Forelimb muscle (tissue), 1 donor: ENCODE results near the gene CARF. TPM values are rescaled to one million over a fixed set of nuclear protein-coding genes. Genes with fewer than 3 reads are reported as not detected.
"Not testable (repeated sequence)": the region's sequence is repeated elsewhere in the genome, so short reads cannot be mapped to it uniquely, and the experiment has no call there.

Source experiments
- DNase-seq: peaks from one replicate; pipeline ENCODE4 v3.0.0-alpha.2; 2013; ENCODE audit warnings: low read depth
- polyA plus RNA-seq: library from polyadenylated mRNA; unstranded; fragments of 120-200 nt; gene quantifications from one replicate; pipeline ENCODE4 v1.2.1, GENCODE V29; 2013; ENCODE audit not compliant: insufficient read length

The CARF gene
- polyA plus RNA-seq, 1 donor: 9.2 TPM

GRCh38 chr2:202938960-202939359 is 26.9 kb downstream of the CARF start:
- DNase-seq: no peak

DNA sequence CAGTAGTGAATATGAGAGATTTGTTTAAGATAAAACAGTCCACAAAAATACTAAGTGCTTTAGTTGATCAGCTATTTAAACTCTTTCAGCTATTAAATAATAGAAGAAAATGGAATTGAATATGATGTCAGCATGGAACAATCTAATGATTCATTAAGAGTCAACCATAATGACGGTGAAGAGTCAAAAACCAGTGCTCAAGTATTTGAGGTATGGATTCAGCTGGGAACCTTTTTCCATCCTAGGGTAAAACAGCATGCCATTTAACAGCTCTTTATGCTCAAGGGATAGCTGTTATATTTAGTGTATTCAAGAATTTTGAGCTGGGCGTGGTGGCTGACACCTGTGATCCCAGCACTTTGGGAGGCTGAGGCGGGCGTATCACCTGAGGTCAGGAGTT is 29.7 kb downstream of the CARF start:
- DNase-seq: no peak

DNA sequence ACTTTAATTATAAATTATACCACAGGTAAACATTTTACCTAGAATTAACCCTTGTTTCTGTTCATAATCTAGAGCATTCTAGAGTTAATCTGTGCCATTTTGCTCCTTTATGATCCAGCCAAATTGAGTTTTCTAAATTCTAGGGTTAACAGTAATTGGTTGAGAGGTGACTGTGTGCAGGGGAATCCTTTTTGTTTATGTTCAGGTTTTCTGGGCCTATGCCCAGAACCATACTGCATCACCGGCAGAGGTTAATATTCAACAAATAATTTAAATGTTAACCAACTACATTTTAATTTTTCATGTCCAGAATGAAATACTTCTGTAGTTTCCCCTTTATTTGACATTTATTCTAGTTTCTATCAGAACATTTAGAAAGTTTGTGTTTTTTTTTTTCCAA is 32.3 kb downstream of the CARF start:
- no peak for DNase-seq

DNA sequence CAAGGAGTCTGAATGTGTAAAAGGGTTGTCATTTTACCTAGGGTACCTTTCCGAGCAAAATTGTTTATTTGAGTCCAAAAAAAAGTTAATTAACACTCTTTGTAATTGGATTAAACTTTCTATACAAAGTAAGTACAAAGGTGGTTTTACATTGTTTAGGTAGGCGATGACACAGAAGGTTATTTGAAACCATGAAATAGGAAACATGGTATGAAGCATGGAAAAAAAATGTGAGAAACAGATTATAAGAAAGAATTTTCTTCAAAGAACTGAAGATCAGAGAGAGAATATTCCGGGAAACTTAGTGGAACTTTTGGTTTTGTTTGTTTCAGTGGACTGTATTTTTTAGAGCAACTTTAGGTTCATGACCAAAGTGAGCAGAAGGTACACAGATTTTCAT is 32.7 kb downstream of the CARF start:
- no peak for DNase-seq

- DNase-seq: no peak
These were observed 33.4 kb downstream of the CARF start for GRCh38 chr2:202945497-202945896.

GRCh38 chr2:202949333-202949732 is 37.3 kb downstream of the CARF start:
- not testable (repeated sequence) for DNase-seq

- no peak for DNase-seq
These were observed 38.5 kb downstream of the CARF start for GRCh38 chr2:202950592-202950991.

GRCh38 chr2:202960524-202960923 is 48.4 kb downstream of the CARF start:
- DNase-seq: no peak

DNA sequence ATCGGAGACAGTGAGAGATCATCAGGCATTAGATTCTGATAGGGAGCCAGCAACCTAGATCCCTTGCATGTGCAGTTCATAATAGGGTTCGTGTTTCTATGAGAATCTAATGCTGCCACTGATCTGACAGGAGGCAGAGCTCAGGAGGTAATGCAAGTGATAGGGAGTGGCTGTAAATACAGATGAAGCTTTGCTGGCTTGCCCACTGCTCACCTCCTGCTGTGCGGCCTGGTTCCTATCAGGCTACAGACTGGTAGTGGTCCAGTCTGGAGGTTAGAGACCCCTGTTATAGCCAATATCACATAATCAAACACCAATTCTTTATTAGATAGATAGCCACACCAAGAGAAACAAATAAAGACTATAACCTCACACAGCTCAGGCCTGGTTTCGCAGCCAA is 51.6 kb downstream of the CARF start:
- DNase-seq: no peak

- peak; percentile 0 for DNase-seq
These were observed 53.9 kb downstream of the CARF start for GRCh38 chr2:202965810-202966460.

- DNase-seq: not testable (repeated sequence)
These were observed 57.3 kb downstream of the CARF start for GRCh38 chr2:202969404-202969803.

DNA sequence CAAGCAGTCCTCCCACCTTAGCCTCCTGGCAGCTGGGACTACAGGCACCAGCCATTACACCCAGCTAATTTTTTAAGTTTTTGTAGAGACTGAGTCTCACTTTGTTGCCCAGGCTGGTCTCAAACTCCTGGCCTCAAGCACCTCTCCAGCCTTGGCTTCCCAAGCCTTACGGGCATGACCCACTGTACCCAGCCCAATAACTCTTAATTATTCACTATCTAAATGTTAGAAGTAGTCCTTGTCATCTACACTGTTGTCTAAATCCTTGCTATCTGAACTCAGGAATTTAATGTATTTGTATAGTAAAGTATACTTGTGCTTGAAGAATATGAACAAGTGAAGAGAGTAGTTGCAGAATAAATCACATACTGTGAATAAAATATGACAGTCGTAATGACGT is 64.7 kb downstream of the CARF start:
- DNase-seq: no peak

GRCh38 chr2:202982779-202983491 is 70.9 kb downstream of the CARF start:
- DNase-seq: no peak

- DNase-seq: no peak
These were observed 77.7 kb downstream of the CARF start for GRCh38 chr2:202989749-202990148.

GRCh38 chr2:202990501-202990900 is 78.4 kb downstream of the CARF start:
- no peak for DNase-seq

- DNase-seq: not testable (repeated sequence)
These were observed 85.0 kb downstream of the CARF start for GRCh38 chr2:202997113-202997512.

DNA sequence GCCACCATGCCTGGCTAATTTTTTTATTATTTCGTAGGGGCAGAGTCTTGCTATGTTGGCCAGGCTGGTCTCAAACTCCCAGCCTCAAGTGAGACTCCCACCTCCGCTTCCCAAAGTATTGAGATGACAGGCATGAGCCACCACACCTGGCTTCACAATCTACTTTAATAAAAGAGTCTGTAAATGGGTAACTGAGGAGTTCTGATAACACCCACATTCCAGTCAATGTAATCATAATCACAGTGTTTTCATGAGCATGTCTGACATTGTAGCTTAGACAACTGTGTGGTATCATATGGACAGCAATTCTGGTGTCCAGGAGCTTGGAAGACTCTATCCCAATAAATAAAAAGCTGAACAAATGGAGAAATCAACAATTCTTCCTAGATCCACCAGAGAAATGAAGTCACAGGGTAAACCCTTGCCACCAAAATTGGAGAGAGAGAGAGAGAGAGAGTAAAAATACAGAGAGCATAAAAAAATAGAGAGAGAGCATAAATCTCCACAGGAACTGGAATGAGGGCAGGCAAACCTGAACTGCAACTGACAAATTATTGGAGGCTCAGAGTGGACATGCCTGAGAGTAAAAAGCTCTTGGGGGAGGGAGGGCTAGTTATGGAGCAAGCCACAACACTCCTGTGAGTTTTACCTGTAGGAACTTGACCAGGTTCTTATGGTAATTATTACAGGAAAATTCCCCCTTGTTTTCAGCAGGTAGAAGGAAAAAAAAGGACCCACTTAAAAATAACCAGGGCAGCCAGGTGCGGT is 90.2 kb downstream of the CARF start:
- no peak for DNase-seq

GRCh38 chr2:203003716-203004115 is 91.6 kb downstream of the CARF start:
- DNase-seq: no peak

GRCh38 chr2:203014456-203015199 is 102.6 kb downstream of the CARF start, which contains the start of gene NBEAL1:
TSS of gene NBEAL1 (plus strand) at chr2:203014875. CDS start at chr2:203016385, 1,510 bp downstream.
- DNase-seq: peak; percentile 98

DNA sequence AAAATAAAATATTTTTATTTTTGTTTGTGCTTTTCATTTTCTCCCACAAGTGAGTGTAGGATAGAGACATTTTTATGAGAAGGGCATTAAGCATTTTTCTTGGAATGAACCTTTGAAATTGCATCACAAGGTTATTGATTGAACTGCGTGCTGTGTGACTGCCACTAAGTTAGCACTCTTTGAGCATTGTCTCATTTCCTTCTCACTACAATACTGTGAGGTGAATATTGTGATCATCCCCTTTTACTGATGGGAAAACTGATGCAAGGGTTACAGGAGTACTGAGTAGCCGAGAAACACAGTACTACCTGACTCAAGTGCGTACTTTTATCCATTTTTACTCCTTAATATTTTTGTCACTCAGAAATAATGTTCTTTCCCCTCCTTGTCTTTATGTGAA is 104.6 kb downstream of the CARF start:
- DNase-seq: no peak

DNA sequence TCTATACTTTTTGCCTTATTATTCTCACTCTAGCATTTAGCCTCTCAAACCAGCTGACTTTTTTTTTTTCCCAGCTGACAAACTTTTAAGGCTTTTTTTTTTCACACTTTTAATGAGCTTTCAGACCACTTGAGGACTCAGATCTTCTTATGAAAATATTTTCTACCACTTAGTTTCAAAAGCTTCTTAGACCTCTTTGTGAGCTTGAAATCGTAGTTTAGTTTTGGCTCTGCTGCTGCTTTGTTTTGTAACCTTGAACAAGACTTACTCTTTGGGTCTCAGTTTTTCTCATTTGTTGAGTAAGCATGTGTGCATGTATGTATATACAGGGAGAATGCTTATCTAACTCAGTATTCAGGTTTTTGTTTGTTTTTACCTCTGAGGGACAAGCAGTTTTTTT is 106.1 kb downstream of the CARF start:
- no peak for DNase-seq

DNA sequence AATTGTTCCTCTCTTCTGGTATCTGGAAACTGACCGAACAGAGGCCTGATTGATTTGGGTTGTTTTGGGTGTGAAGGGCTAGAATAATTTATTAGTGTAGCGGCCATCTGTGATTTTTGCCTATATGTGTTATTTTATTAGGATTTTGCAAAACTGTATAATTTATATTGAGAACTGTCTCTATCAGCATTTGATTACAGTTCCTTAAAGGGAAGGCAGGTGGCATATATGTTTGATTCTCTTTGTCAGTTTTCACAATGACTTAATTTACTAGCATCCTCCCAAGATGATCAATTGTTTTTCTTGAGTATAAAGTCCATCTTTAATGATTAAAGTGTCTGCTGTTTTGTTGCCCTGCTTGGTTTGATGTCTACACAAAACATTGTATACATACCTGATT is 107.1 kb downstream of the CARF start:
- no peak for DNase-seq
